Activated CD4-positive, alpha-beta T cell treated with anti-CD3 and anti-CD28 coated beads, Interleukin-2, amount 50 U/mL, for 16 hours (primary cell): ENCODE data around the gene HECA.
"Not testable (repeated sequence)": the region's sequence is repeated elsewhere in the genome, so short reads cannot be mapped to it uniquely, and the experiment has no call there.

Source experiments
- DNase-seq: peaks from one replicate; pipeline ENCODE4 v3.0.0-alpha.2; 2020

Gene HECA

DNA sequence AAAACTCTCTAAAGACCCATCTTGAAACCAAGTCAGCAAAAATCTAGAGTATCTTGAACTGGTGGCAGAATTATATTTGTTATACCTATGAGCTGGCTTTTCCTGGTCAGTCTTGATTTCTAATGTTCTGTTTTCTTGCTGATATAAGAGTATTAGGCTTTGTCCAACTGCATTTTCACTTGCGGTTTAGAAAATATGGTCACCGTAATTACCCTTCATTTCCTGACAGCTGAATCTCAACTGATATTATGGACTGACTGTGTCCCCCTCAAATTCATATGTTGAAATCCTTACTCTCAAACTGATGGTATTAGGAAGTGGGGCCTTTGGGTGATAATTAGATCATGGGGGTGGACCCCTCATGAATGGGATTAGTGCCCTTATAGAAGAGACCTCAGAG is 84.9 kb downstream of the HECA start:
- DNase-seq, result no peak

DNA sequence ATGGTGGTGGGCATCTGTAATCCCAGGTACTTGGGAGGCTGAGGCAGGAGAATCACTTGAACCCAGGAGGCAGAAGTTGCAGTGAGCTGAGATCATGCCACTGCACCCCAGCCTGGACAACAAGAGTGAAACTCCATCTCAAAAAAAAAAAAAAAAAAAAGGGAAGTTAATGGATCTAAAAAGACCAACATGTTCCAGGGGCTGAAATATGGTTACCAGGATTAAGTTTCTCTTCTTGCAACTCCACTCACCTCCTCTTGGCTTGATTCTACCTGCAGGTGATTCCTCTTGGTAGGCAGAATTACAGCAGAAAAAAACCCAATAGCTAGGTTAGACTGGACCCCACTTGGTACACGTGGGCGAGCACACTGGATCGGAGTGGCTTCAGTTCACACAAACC is 93.5 kb downstream of the HECA start:
- DNase-seq, result not testable (repeated sequence)
